DLD1 (cell line): Measurements from ENCODE around the gene DRAM2.

Experiments used
- in situ Hi-C: cut with HindIII; loops from 2 replicates; pipeline ENCODE4 v1.10.0; 2017; ENCODE audit warnings: low sequenced_read_pairs

The DRAM2 gene

GRCh38 chr1:111139956-111140679, at the start of gene DRAM2, which contains the start of gene CEPT1:
DRAM2 (minus strand) TSS chr1:111140093; CDS start chr1:111131554, 8,539 bp downstream.
CEPT1 (plus strand) TSS chr1:111140223; CDS start chr1:111147715, 7,492 bp downstream.
- in situ Hi-C loops = no loop called here

GRCh38 chr1:111184663-111185062, 44.8 kb upstream of the DRAM2 start:
- in situ Hi-C loops = no loop called here

- in situ Hi-C loops = no loop called here
Observed at GRCh38 chr1:111183308-111184069, 43.6 kb upstream of the DRAM2 start.

DNA sequence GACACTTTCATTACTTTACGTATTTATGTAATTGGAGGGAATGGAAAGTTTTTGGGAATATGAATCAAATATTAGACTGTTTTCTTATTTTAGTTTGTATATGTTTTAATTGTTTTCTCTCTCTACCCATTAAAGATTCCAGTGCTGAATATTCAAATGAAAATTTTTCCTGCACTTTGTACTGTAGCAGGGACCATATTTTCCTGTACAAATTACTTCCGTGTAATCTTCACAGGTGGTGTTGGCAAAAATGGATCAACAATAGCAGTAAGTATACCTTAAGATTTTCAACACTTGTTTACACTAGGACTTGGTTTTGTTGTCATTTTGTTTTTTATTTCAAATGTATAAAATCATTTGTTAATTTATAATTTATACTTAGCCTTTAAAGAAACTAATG, 42.2 kb upstream of the DRAM2 start:
- in situ Hi-C loops = no loop called here

DNA sequence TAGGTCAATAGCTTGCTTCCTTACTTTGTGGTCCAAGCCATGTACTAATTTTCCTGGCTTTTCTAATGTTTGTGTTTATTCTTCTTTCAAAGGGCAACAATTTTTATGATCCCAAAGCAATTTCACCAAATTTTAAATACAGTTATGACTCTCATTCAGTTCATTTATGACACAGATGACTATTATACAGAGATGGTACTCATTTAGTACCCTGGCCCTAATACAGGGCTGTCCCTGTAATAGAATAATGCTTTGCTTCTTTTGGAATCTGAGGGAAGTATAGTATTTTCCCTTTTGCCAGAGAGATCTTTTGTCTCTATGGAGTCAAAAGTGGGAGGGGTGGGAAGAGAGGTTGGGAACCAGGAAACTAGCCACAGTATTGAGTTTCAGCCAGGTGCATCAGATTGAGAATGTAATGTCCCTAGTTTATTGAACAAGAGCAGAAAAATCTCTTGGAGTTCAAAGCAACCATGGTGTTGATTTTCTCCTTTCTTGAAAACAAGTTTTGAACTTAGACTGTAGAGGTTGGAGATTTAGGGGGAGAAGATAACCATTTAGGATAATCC, 40.2 kb upstream of the DRAM2 start:
- in situ Hi-C loops = no loop called here

- in situ Hi-C loops = no loop called here
Observed at GRCh38 chr1:111176678-111177077, 36.8 kb upstream of the DRAM2 start.

GRCh38 chr1:111175349-111175748, 35.5 kb upstream of the DRAM2 start:
- in situ Hi-C loops = no loop called here

- in situ Hi-C loops = no loop called here
Observed at GRCh38 chr1:111174070-111174469, 34.2 kb upstream of the DRAM2 start.

GRCh38 chr1:111172463-111172862, 32.6 kb upstream of the DRAM2 start:
- in situ Hi-C loops = no loop called here

- in situ Hi-C loops = no loop called here
Observed at GRCh38 chr1:111164151-111164550, 24.3 kb upstream of the DRAM2 start.

- in situ Hi-C loops = no loop called here
Observed at GRCh38 chr1:111163363-111163762, 23.5 kb upstream of the DRAM2 start.

DNA sequence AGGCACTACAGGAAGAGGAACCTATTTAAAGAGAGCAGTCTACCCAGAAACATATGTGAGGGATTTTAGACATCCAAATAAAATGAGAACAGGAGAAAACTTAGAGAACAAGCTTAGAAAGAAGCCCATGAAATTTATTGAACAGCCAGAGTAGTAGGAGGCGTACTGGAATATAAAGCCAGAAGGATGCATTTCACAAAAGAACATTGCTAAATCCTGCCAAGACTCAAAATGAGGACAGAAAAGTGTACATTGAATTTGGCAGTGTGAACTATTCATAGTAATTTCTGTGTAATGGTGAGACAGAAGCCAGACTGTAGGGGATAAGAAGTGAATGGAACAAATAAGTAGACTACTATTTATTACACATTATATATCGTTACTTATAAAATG, 22.6 kb upstream of the DRAM2 start:
- in situ Hi-C loops = no loop called here

DNA sequence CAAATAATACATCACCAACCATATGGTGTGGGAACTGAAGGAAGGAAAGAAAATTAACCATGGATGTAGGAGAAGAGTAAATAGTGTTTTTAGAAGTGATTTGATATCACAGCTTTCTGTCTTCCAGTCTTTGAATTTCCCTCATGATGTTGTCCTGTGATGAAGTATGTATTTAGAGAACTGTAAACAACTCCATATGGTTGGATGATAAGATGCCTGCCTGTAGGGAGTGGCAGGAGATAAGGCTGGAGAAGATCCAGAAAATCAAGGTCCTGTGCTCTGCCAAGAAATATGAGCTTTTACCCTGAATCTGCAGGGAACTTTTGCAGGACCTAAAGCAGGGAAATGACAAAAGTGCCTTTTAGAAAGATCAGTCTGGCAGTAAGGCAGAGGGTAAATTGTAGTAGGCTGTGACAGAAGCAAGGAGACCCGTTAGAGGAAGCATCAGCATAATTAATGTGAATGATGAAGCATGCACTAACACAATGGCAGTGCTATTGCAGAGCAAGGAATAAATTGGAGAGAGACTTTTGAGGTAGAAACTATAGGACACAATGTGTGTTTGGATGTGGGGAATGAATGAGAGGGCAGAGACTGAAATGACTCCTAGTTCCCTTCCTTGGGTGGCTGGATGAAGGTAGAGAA, 22.1 kb upstream of the DRAM2 start:
- in situ Hi-C loops = no loop called here

GRCh38 chr1:111157431-111157830, 17.5 kb upstream of the DRAM2 start:
- in situ Hi-C loops = no loop called here

DNA sequence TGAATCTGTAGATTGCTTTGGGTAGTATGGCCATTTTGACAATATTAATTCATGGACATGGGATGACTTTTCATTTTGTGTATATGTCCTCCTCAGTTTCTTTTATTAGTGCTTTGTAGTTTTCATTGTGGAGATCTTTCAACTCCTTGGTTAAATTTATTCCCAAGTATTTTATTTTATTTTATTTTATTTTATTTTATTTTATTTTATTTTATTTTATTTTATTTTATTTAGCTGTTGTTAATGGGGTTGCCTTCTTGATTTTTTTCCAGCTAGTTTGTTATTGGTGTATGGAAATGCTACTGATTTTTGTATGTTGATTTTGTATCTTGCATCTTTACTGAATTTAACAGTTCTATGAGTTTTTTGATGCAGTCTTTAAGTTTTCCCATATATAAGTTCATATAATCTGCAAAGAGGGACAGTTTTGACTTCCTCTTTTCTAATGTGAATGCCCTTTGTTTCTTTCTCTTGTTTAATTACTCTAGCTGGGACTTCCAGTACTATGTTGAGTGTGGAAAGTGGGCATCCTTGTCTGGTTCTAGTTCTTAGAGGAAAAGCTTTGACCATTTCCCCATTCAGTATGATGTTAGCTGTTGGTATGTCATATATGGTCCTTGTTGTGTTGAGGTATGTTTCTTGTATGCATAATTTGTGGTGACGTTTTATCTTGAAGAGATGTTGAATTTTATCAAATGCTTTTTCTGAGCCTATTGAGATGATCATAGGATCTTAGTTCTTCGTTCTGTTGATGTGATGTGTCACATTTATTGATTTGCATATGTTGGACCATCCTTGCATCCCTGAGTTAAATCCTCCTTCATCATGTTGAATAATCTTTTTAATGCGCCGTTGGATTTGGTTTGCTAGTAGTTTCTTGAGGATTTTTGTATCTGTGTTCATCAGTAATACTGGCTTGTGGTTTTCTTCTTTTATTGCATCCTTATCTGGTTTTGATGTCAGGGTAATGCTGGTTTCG, 14.4 kb upstream of the DRAM2 start:
- in situ Hi-C loops = no loop called here

DNA sequence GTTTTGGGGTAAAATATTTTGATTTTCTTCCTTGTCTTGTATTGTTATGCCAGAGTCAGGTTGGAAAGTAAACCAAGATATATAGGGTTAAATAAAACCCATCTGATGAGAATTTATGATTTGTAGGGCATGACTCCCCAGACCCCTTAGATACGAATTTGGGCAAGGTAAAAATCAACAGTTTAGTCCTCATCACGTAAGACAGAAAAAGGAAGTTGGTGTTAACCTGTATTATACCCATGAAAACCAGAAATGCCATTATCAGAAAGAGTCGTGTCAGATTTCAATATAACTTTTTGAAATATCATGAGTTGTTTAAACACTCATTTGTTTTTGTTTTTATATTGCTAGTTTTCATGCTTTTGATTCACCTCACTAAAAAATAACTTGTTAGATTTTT, 11.9 kb upstream of the DRAM2 start:
- in situ Hi-C loops = no loop called here

GRCh38 chr1:111148376-111148881, 8.5 kb upstream of the DRAM2 start:
- in situ Hi-C loops = no loop called here

DNA sequence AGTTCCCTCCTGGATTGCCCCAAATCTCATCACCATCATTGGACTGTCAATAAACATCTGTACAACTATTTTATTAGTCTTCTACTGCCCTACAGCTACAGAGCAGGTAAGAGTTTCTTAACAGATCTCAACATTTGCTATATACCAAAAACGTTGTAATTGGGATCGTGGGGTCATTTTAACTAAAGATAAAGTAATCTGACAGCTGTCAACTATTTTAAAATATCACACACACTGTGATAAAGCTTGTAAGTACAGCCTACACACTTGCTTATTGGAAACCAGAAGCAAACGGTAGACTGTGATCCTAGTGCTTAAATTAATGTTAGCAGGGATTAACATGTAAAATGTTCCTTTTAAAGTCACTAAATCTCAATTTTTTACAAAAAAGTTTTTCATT, 8.1 kb upstream of the DRAM2 start:
- in situ Hi-C loops = no loop called here

- in situ Hi-C loops = no loop called here
Observed at GRCh38 chr1:111145963-111146768, 6.3 kb upstream of the DRAM2 start.
